ENCODE data around the gene WNT3A.

GRCh38 chr1:228044961-228045360 lies 38.2 kb downstream of the WNT3A start:
- TF ChIP-seq CTCF (IDR thresholded peaks at IDR 0.05): no peak
- TF ChIP-seq POLR2A (IDR thresholded peaks at IDR 0.05): no peak
